Neural cell (in vitro differentiated cells): ENCODE results near the gene EIF4G3.
"Not testable (repeated sequence)": the region's sequence is repeated elsewhere in the genome, so short reads cannot be mapped to it uniquely, and the experiment has no call there.

ENCODE experiments used
- EP300 ChIP-seq: fragments of 450-650 bp; conservative IDR thresholded peaks from 2 replicates; pipeline ENCODE4 v1.6.1; 2014; ENCODE audit warnings: antibody characterized with exemption, mild to moderate bottlenecking, moderate library complexity; ENCODE audit not compliant: poor library complexity, severe bottlenecking
- EZH2 ChIP-seq: fragments of 200-600, 300-800 bp; shearing (Covaris generic), sonication (generic); IDR thresholded peaks from 2 replicates; pipeline ENCODE4 v1.6.1; 2014; ENCODE audit warnings: antibody characterized with exemption, low read length, borderline replicate concordance, mild to moderate bottlenecking; ENCODE audit not compliant: insufficient read depth, poor library complexity, severe bottlenecking
- MXI1 ChIP-seq: fragments of 450-650 bp; conservative IDR thresholded peaks from 2 replicates; pipeline ENCODE4 v1.6.1; 2014; ENCODE audit warnings: antibody characterized with exemption, mild to moderate bottlenecking; ENCODE audit not compliant: poor library complexity, severe bottlenecking
- POLR2AphosphoS5 ChIP-seq: IDR thresholded peaks from 2 replicates; pipeline ENCODE4 v1.6.1; 2012
- REST ChIP-seq: IDR thresholded peaks from 2 replicates; pipeline ENCODE4 v1.6.1; 2012; ENCODE audit warnings: borderline replicate concordance
- TAF1 ChIP-seq: IDR thresholded peaks from 2 replicates; pipeline ENCODE4 v1.6.1; 2012; ENCODE audit warnings: low read depth
- TF ChIP-seq, protein P1 (sequence below): fragments of 450-650 bp; IDR thresholded peaks from 2 replicates; pipeline ENCODE4 v1.5.1; 2014; ENCODE audit warnings: antibody characterized with exemption, mild to moderate bottlenecking, moderate library complexity; ENCODE audit not compliant: poor library complexity, severe bottlenecking

- TF ChIP-seq, protein P1, sequence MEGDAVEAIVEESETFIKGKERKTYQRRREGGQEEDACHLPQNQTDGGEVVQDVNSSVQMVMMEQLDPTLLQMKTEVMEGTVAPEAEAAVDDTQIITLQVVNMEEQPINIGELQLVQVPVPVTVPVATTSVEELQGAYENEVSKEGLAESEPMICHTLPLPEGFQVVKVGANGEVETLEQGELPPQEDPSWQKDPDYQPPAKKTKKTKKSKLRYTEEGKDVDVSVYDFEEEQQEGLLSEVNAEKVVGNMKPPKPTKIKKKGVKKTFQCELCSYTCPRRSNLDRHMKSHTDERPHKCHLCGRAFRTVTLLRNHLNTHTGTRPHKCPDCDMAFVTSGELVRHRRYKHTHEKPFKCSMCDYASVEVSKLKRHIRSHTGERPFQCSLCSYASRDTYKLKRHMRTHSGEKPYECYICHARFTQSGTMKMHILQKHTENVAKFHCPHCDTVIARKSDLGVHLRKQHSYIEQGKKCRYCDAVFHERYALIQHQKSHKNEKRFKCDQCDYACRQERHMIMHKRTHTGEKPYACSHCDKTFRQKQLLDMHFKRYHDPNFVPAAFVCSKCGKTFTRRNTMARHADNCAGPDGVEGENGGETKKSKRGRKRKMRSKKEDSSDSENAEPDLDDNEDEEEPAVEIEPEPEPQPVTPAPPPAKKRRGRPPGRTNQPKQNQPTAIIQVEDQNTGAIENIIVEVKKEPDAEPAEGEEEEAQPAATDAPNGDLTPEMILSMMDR: not testable (repeated sequence)
- not testable (repeated sequence) for TF ChIP-seq TAF1, EP300, EZH2, MXI1, POLR2AphosphoS5, REST
Measured at GRCh38 chr1:20851791-20852190, 324.9 kb downstream of the EIF4G3 start.
